ENCODE results near the gene SGMS1.

GRCh38 chr10:50304660-50305059 is 319.1 kb downstream of the SGMS1 start:
- TF ChIP-seq SMC3 (conservative IDR thresholded peaks at IDR 0.05; ENCODE audit: poor library complexity) (no peak), RAD21 (conservative IDR thresholded peaks at IDR 0.05) (no peak)

Data from neural cell (in vitro differentiated cells).